Globus pallidus (tissue), 1 donor: ENCODE data around the gene FLNB.

ENCODE experiments used
- DNase-seq: peaks from one replicate; pipeline ENCODE4 v3.0.0-alpha.2; 2015; ENCODE audit warnings: low spot score

Gene FLNB

GRCh38 chr3:58009026-58009748, 965 bp downstream of the FLNB start:
- DNase-seq: no peak

GRCh38 chr3:58009749-58010535, 1.7 kb downstream of the FLNB start:
- no peak for DNase-seq

- no peak for DNase-seq
These were observed 2.3 kb downstream of the FLNB start for GRCh38 chr3:58010562-58010961.

- DNase-seq: no peak
These were observed 3.4 kb downstream of the FLNB start for GRCh38 chr3:58011580-58011979.

GRCh38 chr3:58012302-58012701, 4.1 kb downstream of the FLNB start:
- no peak for DNase-seq

- no peak for DNase-seq
These were observed 4.9 kb downstream of the FLNB start for GRCh38 chr3:58013099-58013498.

- DNase-seq: peak; percentile 16
These were observed 5.9 kb downstream of the FLNB start for GRCh38 chr3:58013973-58014649.

- DNase-seq: no peak
These were observed 7.3 kb downstream of the FLNB start for GRCh38 chr3:58015520-58015915.

GRCh38 chr3:58016710-58017109, 8.5 kb downstream of the FLNB start:
- no peak for DNase-seq

- no peak for DNase-seq
These were observed 10.9 kb downstream of the FLNB start for GRCh38 chr3:58018892-58019742.

- DNase-seq: no peak
These were observed 12.5 kb downstream of the FLNB start for GRCh38 chr3:58020783-58021071.

GRCh38 chr3:58021072-58021959, 13.1 kb downstream of the FLNB start:
- no peak for DNase-seq

GRCh38 chr3:58021962-58022361, 13.7 kb downstream of the FLNB start:
- no peak for DNase-seq

GRCh38 chr3:58022490-58022889, 14.3 kb downstream of the FLNB start:
- DNase-seq: no peak

GRCh38 chr3:58023531-58023930, 15.3 kb downstream of the FLNB start:
- DNase-seq: no peak

- no peak for DNase-seq
These were observed 17.2 kb downstream of the FLNB start for GRCh38 chr3:58025406-58025805.

- DNase-seq: no peak
These were observed 17.8 kb downstream of the FLNB start for GRCh38 chr3:58025837-58026569.

GRCh38 chr3:58026598-58026997, 18.4 kb downstream of the FLNB start:
- no peak for DNase-seq

- DNase-seq: no peak
These were observed 19.6 kb downstream of the FLNB start for GRCh38 chr3:58027704-58028317.

- no peak for DNase-seq
These were observed 20.7 kb downstream of the FLNB start for GRCh38 chr3:58028902-58029301.
